Astrocyte (in vitro differentiated cells and primary cell): Measurements from ENCODE around the gene RBM19.

ENCODE experiments used
- CTCF ChIP-seq: IDR thresholded peaks from 2 replicates; pipeline ENCODE4 v1.5.1; 2011; ENCODE audit warnings: low read depth, mild to moderate bottlenecking, inconsistent platforms, low read length, moderate library complexity; ENCODE audit not compliant: insufficient read depth
- EZH2 ChIP-seq: IDR thresholded peaks from 2 replicates; pipeline ENCODE4 v1.6.1; 2012; ENCODE audit warnings: mild to moderate bottlenecking, low read length, inconsistent platforms; ENCODE audit not compliant: insufficient read depth

GRCh38 chr12:113823816-113824215 lies 142.3 kb downstream of the RBM19 start:
- TF ChIP-seq CTCF (no peak), EZH2 (no peak)
